ENCODE data around the gene TPRG1.

TPRG1 gene

GRCh38 chr3:189227249-189227648 is 55.5 kb downstream of the TPRG1 start:
- H3K4me3 ChIP-seq (ENCODE audit: low read depth, low read length) = no peak overlapping the region

- H3K4me3 ChIP-seq (ENCODE audit: low read depth, low read length) = no peak overlapping the region
Measured at GRCh38 chr3:189229196-189229828, 57.5 kb downstream of the TPRG1 start.

GRCh38 chr3:189232790-189233189 is 61.0 kb downstream of the TPRG1 start:
- no peak overlapping the region for H3K4me3 ChIP-seq (ENCODE audit: low read depth, low read length)

- H3K4me3 ChIP-seq (ENCODE audit: low read depth, low read length) = no peak overlapping the region
Measured at GRCh38 chr3:189233225-189233858, 61.6 kb downstream of the TPRG1 start.

GRCh38 chr3:189235214-189235613 is 63.4 kb downstream of the TPRG1 start:
- H3K4me3 ChIP-seq (ENCODE audit: low read depth, low read length) = no peak overlapping the region

GRCh38 chr3:189236352-189236751 is 64.6 kb downstream of the TPRG1 start:
- H3K4me3 ChIP-seq (ENCODE audit: low read depth, low read length) = no peak overlapping the region

GRCh38 chr3:189237526-189237925 is 65.8 kb downstream of the TPRG1 start:
- no peak overlapping the region for H3K4me3 ChIP-seq (ENCODE audit: low read depth, low read length)

- H3K4me3 ChIP-seq (ENCODE audit: low read depth, low read length) = no peak overlapping the region
Measured at GRCh38 chr3:189238071-189238470, 66.3 kb downstream of the TPRG1 start.

GRCh38 chr3:189239616-189240015 is 67.8 kb downstream of the TPRG1 start:
- no peak overlapping the region for H3K4me3 ChIP-seq (ENCODE audit: low read depth, low read length)

GRCh38 chr3:189249987-189250386 is 78.2 kb downstream of the TPRG1 start:
- no peak overlapping the region for H3K4me3 ChIP-seq (ENCODE audit: low read depth, low read length)

- no peak overlapping the region for H3K4me3 ChIP-seq (ENCODE audit: low read depth, low read length)
Measured at GRCh38 chr3:189258261-189258660, 86.5 kb downstream of the TPRG1 start.

GRCh38 chr3:189260556-189261493 is 89.1 kb downstream of the TPRG1 start:
- no peak overlapping the region for H3K4me3 ChIP-seq (ENCODE audit: low read depth, low read length)

GRCh38 chr3:189262746-189263145 is 91.0 kb downstream of the TPRG1 start:
- H3K4me3 ChIP-seq (ENCODE audit: low read depth, low read length) = no peak overlapping the region

- H3K4me3 ChIP-seq (ENCODE audit: low read depth, low read length) = no peak overlapping the region
Measured at GRCh38 chr3:189267981-189268613, 96.3 kb downstream of the TPRG1 start.

GRCh38 chr3:189269365-189269764 is 97.6 kb downstream of the TPRG1 start:
- no peak overlapping the region for H3K4me3 ChIP-seq (ENCODE audit: low read depth, low read length)

- H3K4me3 ChIP-seq (ENCODE audit: low read depth, low read length) = no peak overlapping the region
Measured at GRCh38 chr3:189270248-189270832, 98.6 kb downstream of the TPRG1 start.

- no peak overlapping the region for H3K4me3 ChIP-seq (ENCODE audit: low read depth, low read length)
Measured at GRCh38 chr3:189272500-189273119, 100.8 kb downstream of the TPRG1 start.

- no peak overlapping the region for H3K4me3 ChIP-seq (ENCODE audit: low read depth, low read length)
Measured at GRCh38 chr3:189273736-189274135, 102.0 kb downstream of the TPRG1 start.

- no peak overlapping the region for H3K4me3 ChIP-seq (ENCODE audit: low read depth, low read length)
Measured at GRCh38 chr3:189275182-189275581, 103.4 kb downstream of the TPRG1 start.

GRCh38 chr3:189275852-189276251 is 104.1 kb downstream of the TPRG1 start:
- H3K4me3 ChIP-seq (ENCODE audit: low read depth, low read length) = no peak overlapping the region
